ENCODE measurements around the gene MAD2L2.

GRCh38 chr1:11720525-11720924 lies 39.6 kb upstream of the MAD2L2 start:
- no peak for TF ChIP-seq POLR2AphosphoS5 (IDR thresholded peaks at IDR 0.05; ENCODE audit: low read depth, low read length)
- TF ChIP-seq REST (IDR thresholded peaks at IDR 0.05; ENCODE audit: insufficient read depth in 1 of 2, low read depth in 2 of 2, low read length in 2 of 2): no peak
- no peak for TF ChIP-seq TAF1 (IDR thresholded peaks at IDR 0.05; ENCODE audit: borderline replicate concordance, insufficient read depth, low read length)
- TF ChIP-seq SIN3A (IDR thresholded peaks at IDR 0.05; ENCODE audit: borderline replicate concordance, insufficient read depth, low read length): no peak

Measured in PFSK-1 (cell line).